GM12872 (cell line): ENCODE results near the gene LY6G5C.

Experiments used
- CTCF ChIP-seq: IDR thresholded peaks from 3 replicates; pipeline ENCODE4 v1.5.1; 2011; ENCODE audit warnings: low read depth, mild to moderate bottlenecking, low read length, moderate library complexity; ENCODE audit not compliant: insufficient read depth

Gene LY6G5C

GRCh38 chr6:31725502-31726350, 44.9 kb upstream of the LY6G5C start:
- no peak for TF ChIP-seq CTCF

- no peak for TF ChIP-seq CTCF
These were observed 43.3 kb upstream of the LY6G5C start for GRCh38 chr6:31723980-31724691.

- TF ChIP-seq CTCF = no peak
These were observed 42.5 kb upstream of the LY6G5C start, which contains the start of gene MPIG6B for GRCh38 chr6:31723245-31723979. MPIG6B (plus strand) TSS chr6:31723373; CDS start chr6:31723384, 11 bp downstream.

- TF ChIP-seq CTCF = no peak
These were observed 41.3 kb upstream of the LY6G5C start for GRCh38 chr6:31722173-31722572.

- TF ChIP-seq CTCF = no peak
These were observed 40.6 kb upstream of the LY6G5C start, which contains the start of gene LY6G6C for GRCh38 chr6:31721351-31722020. LY6G6C (minus strand) TSS chr6:31721746; CDS start chr6:31721679, 67 bp downstream.

GRCh38 chr6:31720196-31720770, 39.4 kb upstream of the LY6G5C start:
- TF ChIP-seq CTCF = no peak
